ENCODE data around the gene PALD1.
"Not testable (repeated sequence)": the region's sequence is repeated elsewhere in the genome, so short reads cannot be mapped to it uniquely, and the experiment has no call there.

PALD1 gene

GRCh38 chr10:70592746-70593512 is 114.4 kb downstream of the PALD1 start:
- no peak for DNase-seq

GRCh38 chr10:70593513-70593890 is 114.9 kb downstream of the PALD1 start:
- no peak for DNase-seq

DNA sequence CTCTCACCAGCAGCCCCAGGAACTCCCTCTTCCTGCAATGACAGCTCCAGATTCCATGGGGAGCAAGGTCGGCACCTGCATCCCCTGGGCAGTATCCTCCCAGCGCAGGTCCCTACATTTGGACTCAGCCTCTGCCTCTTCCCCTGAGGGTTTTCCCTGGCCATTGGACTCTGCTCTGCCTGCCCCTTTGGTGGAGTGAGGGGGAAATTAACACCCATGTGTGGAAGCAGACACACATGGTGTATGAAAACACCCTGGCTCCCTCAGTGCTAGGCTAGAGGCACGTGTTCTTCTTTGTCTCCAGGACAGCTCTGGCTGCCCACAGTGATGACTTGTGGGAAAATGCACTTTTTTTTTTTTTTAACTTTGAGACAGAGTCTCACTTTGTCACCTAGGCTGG is 115.6 kb downstream of the PALD1 start:
- DNase-seq = no peak

DNA sequence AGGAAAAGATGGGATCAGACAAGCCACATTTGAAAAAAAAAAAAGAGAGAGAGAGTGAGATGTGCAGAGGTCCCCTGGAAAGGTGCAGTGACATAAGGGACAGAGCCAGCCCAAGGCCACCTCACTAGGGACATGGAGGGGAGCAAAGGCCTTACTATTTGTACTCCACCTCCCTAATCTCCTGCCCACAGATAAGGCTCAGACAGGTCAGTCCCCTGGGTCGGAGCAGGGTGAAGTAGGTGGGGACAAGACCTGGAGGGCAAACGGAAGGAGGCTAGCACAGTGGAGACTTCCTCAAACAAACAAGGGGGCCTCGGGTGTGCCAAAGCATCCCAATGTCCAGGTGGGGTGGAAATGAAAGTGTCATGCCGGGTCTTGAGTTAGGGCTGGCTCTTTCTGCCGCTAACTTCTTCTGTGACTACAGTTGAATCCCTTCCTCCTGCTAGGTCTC is 117.0 kb downstream of the PALD1 start:
- no peak for DNase-seq

DNA sequence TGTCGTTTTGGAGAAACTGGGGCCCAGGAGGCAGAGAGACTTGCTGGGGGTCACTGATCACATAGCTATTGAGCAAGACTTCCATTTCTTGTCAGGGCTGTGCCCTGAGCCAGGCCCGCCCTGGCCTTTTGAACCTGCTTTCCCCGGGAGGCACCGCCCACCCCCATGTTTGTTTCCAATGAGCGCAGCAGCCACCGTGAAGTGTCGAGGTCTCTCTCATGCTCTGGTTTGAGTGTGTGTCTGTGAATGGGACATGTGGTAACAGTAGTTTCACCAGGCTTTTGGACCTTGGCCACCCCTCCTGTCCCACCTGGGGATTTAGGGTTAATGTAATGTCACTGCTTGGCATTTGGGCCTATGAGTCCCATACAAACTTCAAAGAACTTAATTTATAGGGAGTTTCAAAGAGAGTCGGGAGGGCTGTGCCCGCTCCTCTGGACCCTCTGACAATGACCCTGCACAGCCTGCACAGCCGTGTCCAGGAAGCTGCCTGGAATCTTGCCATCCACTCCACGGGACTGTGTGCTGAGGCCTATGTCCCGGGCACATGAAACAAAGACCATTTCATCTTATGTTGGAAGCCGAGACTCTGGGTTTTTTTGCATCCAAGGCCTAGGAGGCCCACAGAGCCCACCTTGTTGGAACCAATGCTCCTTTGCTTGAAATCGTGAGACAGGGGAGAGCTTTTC is 117.7 kb downstream of the PALD1 start:
- DNase-seq = no peak

GRCh38 chr10:70596860-70597809 is 118.6 kb downstream of the PALD1 start:
- peak; percentile 70 for DNase-seq

GRCh38 chr10:70597856-70598815 is 119.6 kb downstream of the PALD1 start:
- no peak for DNase-seq

DNA sequence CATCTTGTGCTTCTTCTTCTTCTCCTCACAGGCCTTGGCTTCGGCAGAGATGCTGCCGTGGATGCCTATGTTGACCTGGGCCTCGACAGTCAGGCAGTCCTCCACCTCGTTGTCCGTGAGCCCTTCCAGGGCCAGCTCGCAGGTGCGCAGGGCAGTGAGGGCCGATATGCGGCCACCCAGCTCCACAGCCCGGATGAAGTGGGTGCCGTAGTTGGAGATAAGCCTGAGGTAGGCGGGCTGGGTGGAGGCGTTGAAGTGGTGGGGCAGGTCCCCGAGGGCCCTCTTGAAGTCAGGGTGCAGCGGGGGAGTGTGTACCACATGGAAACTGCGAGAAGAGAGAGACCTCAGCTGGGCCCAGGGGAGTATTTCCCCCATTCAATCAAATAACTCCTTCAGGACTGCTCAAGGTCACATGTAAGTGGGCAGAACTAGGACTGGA is 120.3 kb downstream of the PALD1 start:
- DNase-seq = no peak

DNA sequence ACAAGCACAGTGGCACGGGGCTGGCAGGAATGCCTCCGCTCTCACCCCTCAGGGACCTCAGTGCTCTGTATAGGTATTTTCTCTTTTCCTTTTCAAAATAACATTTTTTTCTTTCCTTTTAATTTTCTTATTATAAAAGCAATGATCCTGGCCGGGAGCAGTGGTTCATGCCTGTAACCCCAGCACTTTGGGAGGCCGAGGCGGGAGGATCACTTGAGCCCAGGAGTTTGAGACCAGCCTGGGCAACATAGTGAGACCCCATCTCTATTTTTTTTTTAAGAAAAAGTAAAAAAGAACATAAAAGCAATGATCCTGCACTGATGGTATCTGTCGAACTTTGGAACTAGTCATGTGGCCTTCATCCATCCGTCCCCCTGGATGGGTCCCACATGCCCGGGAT is 120.8 kb downstream of the PALD1 start:
- no peak for DNase-seq

- no peak for DNase-seq
Observed at GRCh38 chr10:70599791-70600190, 121.2 kb downstream of the PALD1 start.

DNA sequence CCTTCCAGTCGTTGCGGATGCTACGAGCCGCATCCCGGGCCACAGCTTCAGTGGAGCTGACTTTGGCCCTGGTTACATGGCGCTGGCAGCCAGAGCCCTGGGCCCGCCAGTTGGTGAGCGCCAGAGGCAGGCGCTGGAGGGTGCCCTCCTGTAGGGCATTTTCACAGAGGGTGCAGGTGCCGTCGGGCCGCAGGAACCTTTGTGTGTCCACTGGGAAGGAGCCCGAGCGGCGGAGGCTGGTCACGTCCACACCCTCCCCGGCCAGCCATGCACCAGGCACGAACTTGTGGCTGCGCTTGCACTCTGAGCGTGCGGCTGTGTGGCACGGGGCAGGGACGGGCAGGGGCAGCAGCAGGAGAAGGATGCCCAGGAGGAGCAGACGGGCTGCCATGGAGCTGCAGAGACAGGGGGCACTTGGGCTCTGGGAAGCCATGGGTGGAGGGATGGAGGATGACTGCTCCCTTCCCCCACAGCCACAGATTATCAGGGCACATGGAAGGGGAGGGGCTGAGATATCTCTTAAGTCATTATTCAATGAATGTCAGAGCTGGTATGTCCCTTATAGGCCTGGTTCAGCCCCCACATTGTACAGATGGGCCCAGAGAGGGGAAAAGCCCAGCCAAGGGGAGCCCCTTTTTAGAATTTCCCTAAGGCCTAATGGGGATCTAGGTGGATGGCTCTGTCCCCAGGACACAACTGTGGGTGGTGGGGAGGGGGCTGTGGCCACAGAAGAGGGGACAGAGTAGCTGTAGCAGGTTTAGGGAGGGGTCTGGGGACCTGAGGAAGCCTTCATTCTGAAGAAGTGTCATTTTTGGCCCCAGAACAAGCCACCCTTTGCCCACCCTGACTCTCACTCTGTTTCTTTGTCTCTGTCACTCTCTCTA is 122.2 kb downstream of the PALD1 start:
- no peak for DNase-seq

- no peak for DNase-seq
Observed at GRCh38 chr10:70601746-70602145, 123.2 kb downstream of the PALD1 start.

- DNase-seq = no peak
Observed at GRCh38 chr10:70602665-70603448, 124.3 kb downstream of the PALD1 start, which contains the start of gene PRF1. TSS of gene PRF1 (minus strand) at chr10:70602741. CDS start at chr10:70600902, 1,839 bp downstream.

- no peak for DNase-seq
Observed at GRCh38 chr10:70603449-70603801, 124.9 kb downstream of the PALD1 start.

GRCh38 chr10:70604106-70604505 is 125.5 kb downstream of the PALD1 start:
- DNase-seq = no peak

- DNase-seq = no peak
Observed at GRCh38 chr10:70605161-70605560, 126.6 kb downstream of the PALD1 start.

GRCh38 chr10:70607936-70608335 is 129.4 kb downstream of the PALD1 start:
- DNase-seq = no peak

DNA sequence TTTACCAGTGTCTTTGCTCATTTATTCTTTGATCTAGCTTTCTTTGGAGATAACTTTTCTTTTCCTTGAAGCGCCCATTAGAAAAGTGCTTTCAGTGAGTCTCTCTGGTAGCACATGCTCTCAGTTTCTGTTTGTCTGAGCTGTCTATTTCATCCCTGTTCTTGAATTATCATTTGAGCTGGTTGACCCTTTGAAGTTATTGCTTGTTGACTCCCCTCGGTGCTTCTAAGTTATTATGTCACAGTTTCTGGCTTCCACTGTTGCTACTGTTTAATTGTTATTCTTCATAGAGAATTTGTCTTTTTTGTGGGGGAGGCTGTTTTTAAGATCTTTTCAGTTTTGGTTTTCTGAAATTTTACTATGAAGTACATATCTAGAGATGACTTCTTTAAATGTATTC is 135.4 kb downstream of the PALD1 start:
- DNase-seq = no peak

DNA sequence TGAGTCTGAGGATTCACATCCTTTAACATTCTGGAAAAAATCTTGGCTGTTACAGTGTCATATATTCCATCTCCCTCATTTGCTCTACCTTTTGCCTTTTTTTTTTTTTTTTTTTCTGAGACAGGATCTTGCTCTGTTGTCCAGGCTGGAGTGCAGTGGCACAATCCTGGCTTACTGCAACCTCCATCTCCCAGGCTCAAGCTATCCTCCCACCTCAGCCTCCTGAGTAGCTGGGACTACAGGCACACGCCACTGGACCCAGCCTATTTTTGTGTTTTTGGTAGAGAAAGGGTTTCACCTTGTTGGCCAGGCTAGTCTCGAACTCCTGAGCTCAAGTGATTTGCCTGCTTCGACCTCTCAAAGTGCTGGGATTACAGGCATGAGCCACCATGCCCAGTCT is 135.8 kb downstream of the PALD1 start:
- not testable (repeated sequence) for DNase-seq

DNA sequence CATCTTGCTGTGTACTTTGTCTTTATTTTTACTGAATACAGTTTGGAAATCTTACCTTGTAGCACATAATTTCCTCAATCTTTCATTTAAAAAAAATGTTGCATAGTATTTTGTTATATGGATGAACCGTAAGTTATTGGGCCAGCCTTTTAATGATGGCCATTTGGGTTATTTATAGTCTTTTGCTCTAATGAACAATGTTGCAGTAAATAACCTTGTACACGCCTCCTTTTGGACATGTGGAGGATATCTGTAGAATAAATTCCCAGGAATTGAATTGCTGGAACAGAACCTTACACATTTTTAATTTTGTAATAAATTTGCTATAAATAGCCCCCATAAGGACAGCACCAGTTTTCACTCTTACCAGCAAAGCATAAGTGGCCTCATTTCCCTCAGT is 136.6 kb downstream of the PALD1 start:
- no peak for DNase-seq

All from left hindlimb (tissue), 1 donor.